GM12872 (cell line): Measurements from ENCODE around the gene TTN.
A peak's percentile ranks its signal among the peaks of the same experiment; 100 is the strongest.

Experiments used
- TF ChIP-seq, protein P1 (sequence below): IDR thresholded peaks from 3 replicates; pipeline ENCODE4 v1.5.1; 2011; ENCODE audit warnings: low read depth, mild to moderate bottlenecking, low read length, moderate library complexity; ENCODE audit not compliant: insufficient read depth

The TTN gene

DNA sequence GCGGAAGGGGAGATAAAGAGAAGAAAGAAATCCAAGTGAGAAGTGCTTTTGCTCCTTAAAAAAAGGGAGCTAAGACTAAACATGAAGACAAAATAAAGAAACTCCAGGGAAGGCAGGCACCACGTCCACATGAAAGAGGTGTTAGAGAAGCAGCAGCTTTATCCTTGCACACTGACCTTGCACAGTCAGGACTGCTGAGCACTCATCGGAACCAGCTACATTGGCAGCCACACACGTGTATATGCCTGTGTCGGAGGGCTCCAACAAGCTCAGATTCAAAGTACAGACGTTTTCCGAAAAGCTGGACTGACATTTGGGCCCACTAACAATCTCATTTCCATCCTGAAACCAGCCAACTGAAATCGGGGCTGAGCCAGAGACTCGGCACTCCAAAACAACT, 88.2 kb downstream of the TTN start:
- TF ChIP-seq, protein P1, sequence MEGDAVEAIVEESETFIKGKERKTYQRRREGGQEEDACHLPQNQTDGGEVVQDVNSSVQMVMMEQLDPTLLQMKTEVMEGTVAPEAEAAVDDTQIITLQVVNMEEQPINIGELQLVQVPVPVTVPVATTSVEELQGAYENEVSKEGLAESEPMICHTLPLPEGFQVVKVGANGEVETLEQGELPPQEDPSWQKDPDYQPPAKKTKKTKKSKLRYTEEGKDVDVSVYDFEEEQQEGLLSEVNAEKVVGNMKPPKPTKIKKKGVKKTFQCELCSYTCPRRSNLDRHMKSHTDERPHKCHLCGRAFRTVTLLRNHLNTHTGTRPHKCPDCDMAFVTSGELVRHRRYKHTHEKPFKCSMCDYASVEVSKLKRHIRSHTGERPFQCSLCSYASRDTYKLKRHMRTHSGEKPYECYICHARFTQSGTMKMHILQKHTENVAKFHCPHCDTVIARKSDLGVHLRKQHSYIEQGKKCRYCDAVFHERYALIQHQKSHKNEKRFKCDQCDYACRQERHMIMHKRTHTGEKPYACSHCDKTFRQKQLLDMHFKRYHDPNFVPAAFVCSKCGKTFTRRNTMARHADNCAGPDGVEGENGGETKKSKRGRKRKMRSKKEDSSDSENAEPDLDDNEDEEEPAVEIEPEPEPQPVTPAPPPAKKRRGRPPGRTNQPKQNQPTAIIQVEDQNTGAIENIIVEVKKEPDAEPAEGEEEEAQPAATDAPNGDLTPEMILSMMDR = no peak

DNA sequence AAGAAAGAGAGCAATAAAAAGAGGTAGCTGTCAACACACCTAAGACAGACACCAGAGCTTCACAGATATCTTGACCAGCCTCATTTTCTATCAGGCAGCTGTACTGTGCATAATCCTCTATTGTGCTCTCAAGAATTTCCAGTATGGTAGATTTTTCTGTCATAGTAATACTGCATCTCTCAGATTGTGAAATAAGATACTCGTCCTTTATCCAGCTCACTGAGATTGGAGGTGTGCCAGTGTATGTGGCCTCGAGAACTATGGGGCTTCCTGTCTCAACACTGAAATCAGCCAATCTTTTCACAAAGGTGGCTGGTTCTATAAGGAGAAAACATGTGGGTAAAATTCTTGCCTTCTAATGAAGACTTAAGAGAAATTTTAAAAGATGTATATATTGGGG, 88.9 kb downstream of the TTN start:
- TF ChIP-seq, protein P1 = no peak

DNA sequence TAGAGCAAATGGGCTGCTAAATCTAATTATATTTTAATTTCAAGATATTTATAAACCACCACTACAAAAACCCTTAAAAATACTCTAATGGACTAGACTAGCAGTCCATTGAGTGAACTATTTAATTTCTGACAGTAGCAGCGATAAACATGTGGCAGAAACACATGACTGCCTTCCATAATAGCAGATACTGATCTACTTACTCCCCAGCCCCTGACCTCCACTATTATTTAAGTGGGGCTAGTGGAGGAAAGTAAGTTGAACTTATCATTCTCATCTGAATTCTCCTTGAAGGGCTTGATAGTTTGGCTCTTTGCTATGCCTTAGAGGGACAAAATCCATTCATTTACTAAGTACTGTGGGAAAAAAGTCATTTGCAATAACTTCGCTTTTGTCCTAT, 90.8 kb downstream of the TTN start:
- TF ChIP-seq, protein P1 = no peak

DNA sequence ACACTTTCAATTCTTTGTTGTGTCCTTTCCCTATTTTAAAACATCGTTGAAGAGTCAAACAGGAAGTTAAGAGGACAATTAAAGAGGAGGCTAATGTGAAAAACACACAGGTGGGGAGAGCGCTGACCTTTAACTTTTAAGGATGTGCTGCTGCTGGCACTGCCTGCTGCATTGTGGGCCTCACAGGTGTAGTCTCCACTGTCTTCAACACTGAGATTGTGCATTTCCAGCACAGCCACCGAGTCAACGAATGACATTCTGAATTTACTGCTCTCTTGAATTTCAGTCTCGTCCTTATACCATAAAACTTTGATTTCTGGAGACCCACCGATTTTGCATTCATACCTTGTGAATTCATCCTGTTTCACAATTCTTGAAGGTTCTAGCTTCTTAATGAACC, 91.9 kb downstream of the TTN start:
- TF ChIP-seq, protein P1 = no peak

DNA sequence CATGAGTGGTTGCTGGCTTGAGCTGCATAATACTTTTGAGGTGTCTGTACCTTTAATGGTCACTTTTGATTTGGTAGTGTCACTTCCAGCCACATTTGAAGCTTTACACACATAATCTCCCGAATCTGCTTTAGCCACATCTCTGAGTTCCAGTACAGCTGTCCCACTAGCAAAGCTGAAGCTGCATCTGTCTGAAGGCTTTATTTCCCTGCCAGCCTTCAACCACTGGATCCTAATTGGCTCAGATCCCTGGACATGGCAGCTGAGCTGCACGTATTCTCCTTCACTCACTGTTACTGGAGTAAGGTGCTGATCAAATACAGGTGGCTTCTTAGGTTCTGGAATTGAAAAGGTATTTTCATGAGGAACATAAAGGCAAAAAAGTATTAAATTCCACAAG, 99.7 kb downstream of the TTN start:
- TF ChIP-seq, protein P1 = no peak

DNA sequence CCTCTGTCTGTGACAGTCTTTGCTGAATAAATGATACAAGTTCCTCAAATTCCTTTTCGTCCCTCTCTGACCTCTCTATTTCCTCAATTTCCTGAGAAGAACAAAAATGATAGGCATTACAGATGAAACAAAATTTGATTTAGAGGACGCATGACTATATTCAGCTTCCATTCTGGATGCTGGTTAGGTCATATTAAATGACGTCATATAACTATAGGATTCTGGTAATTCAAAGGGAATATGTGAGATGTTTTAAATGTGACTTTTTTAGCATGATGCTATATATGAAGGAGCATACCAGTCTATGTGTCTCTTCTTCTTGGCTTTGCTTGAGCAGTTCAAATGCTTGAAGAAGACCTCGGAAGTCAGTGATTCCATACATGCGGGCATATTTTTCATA, 102.3 kb downstream of the TTN start:
- TF ChIP-seq, protein P1 = no peak

DNA sequence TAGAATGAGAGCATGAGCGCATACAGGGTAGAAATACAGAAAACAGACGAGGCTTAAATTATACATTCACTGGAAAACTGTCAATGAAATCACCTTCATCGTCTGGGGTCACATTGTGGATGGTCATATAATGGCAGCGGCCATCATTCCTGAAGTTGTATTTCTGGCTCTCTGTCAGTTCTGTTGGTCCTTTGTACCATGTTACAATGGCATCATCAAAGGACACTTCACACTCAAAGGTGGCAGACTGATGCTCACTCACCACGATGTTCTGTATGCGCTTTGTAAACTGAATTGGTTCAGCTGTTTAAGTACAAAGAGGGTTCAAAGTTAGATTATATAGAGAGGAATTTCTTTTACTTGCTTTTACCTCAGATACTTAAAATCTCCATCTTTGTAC, 104.9 kb downstream of the TTN start:
- TF ChIP-seq, protein P1 = no peak

DNA sequence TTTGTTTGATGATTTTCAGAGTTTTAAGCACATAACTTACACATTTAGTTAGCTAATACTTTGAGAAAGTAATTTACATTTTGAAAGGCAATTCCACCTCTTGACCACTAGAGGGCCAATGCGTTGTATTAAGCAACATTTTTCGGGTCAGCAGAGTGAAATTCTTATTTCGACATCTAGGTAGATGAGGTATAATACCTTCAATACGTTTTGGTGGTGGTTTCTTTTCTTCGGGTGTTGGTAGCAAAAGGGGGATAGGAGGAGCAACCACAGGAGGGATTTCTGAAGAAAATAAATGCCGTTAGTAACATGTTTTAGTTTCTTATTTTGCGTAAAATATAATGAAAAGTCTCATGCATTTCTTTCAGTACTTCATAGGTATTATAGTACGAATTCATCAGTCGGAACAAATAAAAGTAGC, 106.3 kb downstream of the TTN start:
- TF ChIP-seq, protein P1 = peak; percentile 79
